HepG2 (cell line): Measurements from ENCODE around the gene EIF5B. TPM values are rescaled to one million over a fixed set of nuclear protein-coding genes. Genes with fewer than 3 reads are reported as not detected.
A peak's percentile ranks its signal among the peaks of the same experiment; 100 is the strongest.

ENCODE experiments used
- ATAC-seq: fragments of 200-7000 bp; cut with Tn5 transposase; 3 replicates; pipeline ENCODE4 v1.9.1; 2020; ENCODE audit warnings: mild to moderate bottlenecking, moderate library complexity
- BruUV-seq: library from RNA; stranded (reverse); fragments of 400-500 nt; replicated peaks from 2 replicates; lab custom pipeline; 2021; lab: Mats Ljungman, UMichigan
- CTCF ChIA-PET: fragments of 300-600 bp; formaldehyde crosslinking; extraction: SDS; loops from one replicate; lab custom pipeline; 2021; ENCODE audit warnings: low total read pairs, inconsistent platforms, low intra/inter-chr PET ratio; lab: Yijun Ruan, JAX
- POLR2A ChIA-PET: fragments of 350-600 bp; sonication (Branson Sonifier 250); formaldehyde crosslinking; loops from one replicate; lab custom pipeline; 2020; ENCODE audit warnings: antibody characterized with exemption, inconsistent platforms; lab: Yijun Ruan, JAX
- DNase-seq: peaks from one replicate; pipeline ENCODE4 v3.0.0-alpha.2; 2015; ENCODE audit warnings: low spot score
- FAIRE-seq: peaks from 3 replicates; lab custom pipeline; 2011; peaks lifted over from hg19 to GRCh38; lab: Jason Lieb, UNC
- H2AFZ ChIP-seq: one replicate; pipeline ENCODE4 v1.6.1; 2011; ENCODE audit warnings: low read length, inconsistent platforms
- H3K27ac ChIP-seq: fragments of 300-600 bp; 3 replicates; pipeline ENCODE4 v1.8.0; 2011; ENCODE audit warnings: mixed run types, mild to moderate bottlenecking, mixed read lengths, low read length, inconsistent platforms; ENCODE audit not compliant: insufficient read depth; ENCODE audit errors: extremely low read length
- H3K27me3 ChIP-seq, 2 experiments: fragments of 200-600 bp in 1 of 2; 2 replicates in 1 of 2; 3 replicates in 1 of 2; pipeline versions ENCODE4 v1.6.0 to v1.8.0; 2011; ENCODE audit warnings: low read length in 2 of 2, mild to moderate bottlenecking in 2 of 2, moderate library complexity in 2 of 2, inconsistent platforms in 1 of 2; ENCODE audit not compliant: insufficient read depth in 2 of 2, control insufficient read depth in 1 of 2
- H3K36me3 ChIP-seq, 2 experiments: fragments of 200-600 bp in 1 of 2; replicated peaks in 1 of 2; 2 replicates in 1 of 2; 3 replicates in 1 of 2; pipeline versions ENCODE4 v1.5.1 to v1.8.0; 2011; ENCODE audit warnings: low read length in 2 of 2, inconsistent platforms in 1 of 2; ENCODE audit not compliant: insufficient read depth in 2 of 2, control insufficient read depth in 1 of 2
- H3K4me1 ChIP-seq: 2 replicates; pipeline ENCODE4 v1.5.1; 2012; ENCODE audit warnings: low read length, inconsistent platforms; ENCODE audit not compliant: insufficient read depth
- H3K4me2 ChIP-seq: 2 replicates; pipeline ENCODE4 v1.6.0; 2011; ENCODE audit warnings: low read depth, low read length, inconsistent platforms
- H3K4me3 ChIP-seq, 3 experiments: fragments of 200-600 bp in 1 of 3; sonication (generic), shearing (Covaris generic) in 1 of 3; replicated peaks in 1 of 3; 2 replicates each; pipeline ENCODE4 v1.5.1; 2011 to 2016; ENCODE audit warnings: low read length in 3 of 3, inconsistent platforms in 2 of 3, low read depth in 2 of 3, mild to moderate bottlenecking in 2 of 3, control low read depth in 1 of 3, mixed read lengths in 1 of 3; ENCODE audit not compliant: insufficient read depth in 1 of 3
- H3K79me2 ChIP-seq: one replicate; pipeline ENCODE4 v1.6.1; 2011; ENCODE audit warnings: low read length, inconsistent platforms; ENCODE audit not compliant: insufficient read depth
- H3K9ac ChIP-seq: 2 replicates; pipeline ENCODE4 v1.6.0; 2011; ENCODE audit warnings: mild to moderate bottlenecking, low read depth, low read length, inconsistent platforms; ENCODE audit not compliant: insufficient read depth
- H3K9me3 ChIP-seq: 2 replicates; pipeline ENCODE4 v1.5.1; 2012; ENCODE audit warnings: mild to moderate bottlenecking, low read length
- H4K20me1 ChIP-seq: 2 replicates; pipeline ENCODE4 v1.6.0; 2011; ENCODE audit warnings: inconsistent platforms, mild to moderate bottlenecking, low read length, moderate library complexity; ENCODE audit not compliant: insufficient read depth
- ERF ChIP-seq: IDR thresholded peaks from 2 replicates; pipeline ENCODE4 v1.6.1; 2018; ENCODE audit warnings: missing biosample characterization, missing genetic modification reagents
- HDAC1 ChIP-seq: sonication (generic); formaldehyde crosslinking; IDR thresholded peaks from 2 replicates; pipeline ENCODE4 v1.5.1; 2020; ENCODE audit warnings: mild to moderate bottlenecking, missing genetic modification reagents
- ISL2 ChIP-seq: sonication (generic); formaldehyde crosslinking; IDR thresholded peaks from 2 replicates; pipeline ENCODE4 v1.5.0; 2020; ENCODE audit warnings: missing genetic modification reagents
- KMT2B ChIP-seq: IDR thresholded peaks from 2 replicates; pipeline ENCODE4 v1.6.1; 2016; ENCODE audit warnings: missing genetic modification reagents, missing compliant biosample characterization
- MIER2 ChIP-seq: IDR thresholded peaks from 2 replicates; pipeline ENCODE4 v1.6.1; 2016; ENCODE audit warnings: missing biosample characterization, missing genetic modification reagents
- POLR2A ChIP-seq, 2 experiments: IDR thresholded peaks; 2 replicates each; pipeline ENCODE4 v1.6.1; 2011; ENCODE audit warnings: low read depth in 2 of 2, low read length in 2 of 2, mild to moderate bottlenecking in 1 of 2, moderate library complexity in 1 of 2; ENCODE audit not compliant: insufficient read depth in 1 of 2
- RBM22 ChIP-seq: fragments of 200-400 bp; formaldehyde crosslinking; optimal IDR thresholded peaks from 2 replicates; pipeline ENCODE3; 2017; ENCODE audit warnings: mild to moderate bottlenecking, low read length, moderate library complexity
- REST ChIP-seq, 2 experiments: IDR thresholded peaks; 2 replicates each; pipeline ENCODE4 v1.6.1; 2011 to 2012; ENCODE audit warnings: low read length in 2 of 2, borderline replicate concordance in 1 of 2, low read depth in 1 of 2, mild to moderate bottlenecking in 1 of 2, moderate library complexity in 1 of 2
- ZNF768 ChIP-seq: sonication (generic); formaldehyde crosslinking; IDR thresholded peaks from 2 replicates; pipeline ENCODE4 v1.4.0; 2020; ENCODE audit warnings: missing genetic modification reagents
- whole genome bisulfite sequencing: methylation state at CpG from one replicate; pipeline ENCODE4 v1.1.6; 2017; ENCODE audit warnings: low lambda C conversion rate; 5-methylcytosine and 5-hydroxymethylcytosine counted together
- in situ Hi-C: cut with HindIII; loops from 2 replicates; pipeline ENCODE4 v1.10.0; 2017; ENCODE audit warnings: low pct_unique_long_range_greater_than_20kb; ENCODE audit not compliant: extremely low pct_ligation_motif_present
- intact Hi-C: fragments of 100-400 bp; cut with micrococcal nuclease; formaldehyde crosslinking; loops from one replicate; pipeline ENCODE4 v1.10.0; 2022; ENCODE audit not compliant: unreplicated experiment
- polyA plus RNA-seq, 8 experiments: library from polyadenylated mRNA; depleted of rRNA in 3 of 8; stranded (reverse) in 7 of 8; unstranded in 1 of 8; fragments of >200 nt; fragmentation: Illumina TruSeq in 4 of 8; extraction: Trizol in 4 of 8; gene quantifications; 2 replicates each; pipeline versions ENCODE4 v1.2.1 to v1.2.3, GENCODE V29; 2011 to 2016; ENCODE audit warnings: low read depth in 4 of 8, missing spikeins in 1 of 8, mixed read lengths in 1 of 8; ENCODE audit not compliant: insufficient read depth in 1 of 8
- total RNA-seq, 5 experiments: library from RNA; depleted of rRNA; stranded (reverse); fragments of >200 nt; fragmentation: Illumina TruSeq; extraction: Trizol; gene quantifications; 2 replicates each; pipeline ENCODE4 v1.2.3, GENCODE V29; 2016; ENCODE audit warnings: low read depth in 1 of 5
- TF ChIP-seq, protein P1 (sequence below): sonication (generic); formaldehyde crosslinking; IDR thresholded peaks from 2 replicates; pipeline ENCODE4 v1.5.0; 2020; ENCODE audit warnings: missing genetic modification reagents, mild to moderate bottlenecking, borderline replicate concordance

The EIF5B gene
- total and polyA plus RNA-seq, 2 of the 13 experiments (the other 11 are each of a cell fraction or from before 2014, with no cell fraction given): 8.8 to 32.1 TPM

- Histone ChIP-seq H3K4me2 (no peak overlapping the region), H3K36me3 (peaks cover 32 to 81% of the 10 kb centered on the region in 2 experiments), H3K9me3 (no peaks in the 10 kb centered on the region), H4K20me1 (no peaks in the 10 kb centered on the region), H3K4me1 (peaks cover 17% of the 10 kb centered on the region), H3K79me2 (no peaks in the 10 kb centered on the region), H3K4me3 (no peak overlapping the region), H3K27ac (no peak overlapping the region), H2AFZ (no peak overlapping the region), H3K27me3 (no peaks in the 10 kb centered on the region), H3K9ac (no peak overlapping the region)
- WGBS: 96% methylated on average over 5 of the region's 5 CpGs
- ChIA-PET POLR2A (interaction anchor here (1.4 kb wide), 1 partner anchor 62 kb away, joined by 3 read pairs; no protein-coding TSS in a partner anchor), CTCF (no interaction called here)
- DNase-seq (no peak), ATAC-seq (no peak), FAIRE-seq (no peak)
- in situ Hi-C loops (no loop called here), intact Hi-C loops (no loop called here)
- TF ChIP-seq RBM22 (peak; percentile 66), POLR2A (IDR thresholded peaks at IDR 0.05; ENCODE audit: insufficient read depth in 1 of 2, low read depth in 2 of 2, low read length in 2 of 2) (0 out of 4 replicates have a peak, but pooled peaks of 1 of the 2 experiments have one; percentile 24), KMT2B (no peak), HDAC1 (CRISPR knock-in tag) (no peak), ZNF768 (CRISPR knock-in tag) (no peak), REST (IDR thresholded peaks at IDR 0.05; ENCODE audit: borderline replicate concordance in 1 of 2, low read depth in 1 of 2, low read length in 2 of 2) (no peak), MIER2 (CRISPR knock-in tag) (no peak), ISL2 (CRISPR knock-in tag) (no peak), ERF (CRISPR knock-in tag) (no peak)
- TF ChIP-seq, protein P1, sequence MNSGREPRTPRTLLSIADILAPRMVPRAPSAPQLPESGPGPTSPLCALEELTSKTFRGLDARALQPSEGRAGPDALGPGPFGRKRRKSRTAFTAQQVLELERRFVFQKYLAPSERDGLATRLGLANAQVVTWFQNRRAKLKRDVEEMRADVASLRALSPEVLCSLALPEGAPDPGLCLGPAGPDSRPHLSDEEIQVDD (CRISPR knock-in tag): no peak
- no TSS peak for BruUV-seq
Measured at GRCh38 chr2:99399063-99399462, 61.9 kb downstream of the EIF5B start.
